Measurements from ENCODE around the gene RNF125.

- TF ChIP-seq POLR2AphosphoS5 (IDR thresholded peaks at IDR 0.05; ENCODE audit: insufficient read depth in 1 of 2, low read depth in 1 of 2) = no peak
- no peak for TF ChIP-seq CTCF (IDR thresholded peaks at IDR 0.05)
- no peak for TF ChIP-seq POLR2A (IDR thresholded peaks at IDR 0.05)
Measured at GRCh38 chr18:31973929-31974546, 44.6 kb upstream of the RNF125 start.
